HFF-Myc (cell line): Measurements from ENCODE around the gene CHMP5.

Experiments
- DNase-seq: peaks from one replicate; pipeline ENCODE4 v3.0.0-alpha.2; 2011; ENCODE audit warnings: low read depth; ENCODE audit errors: extremely low read depth
- H3K4me3 ChIP-seq: replicated peaks from 2 replicates; pipeline ENCODE4 v1.5.1; 2011; ENCODE audit warnings: low read depth, mild to moderate bottlenecking, control low read depth, low read length
- CTCF ChIP-seq: IDR thresholded peaks from 2 replicates; pipeline ENCODE4 v1.5.1; 2012; ENCODE audit warnings: mild to moderate bottlenecking, low read depth, low read length, control low read depth; ENCODE audit errors: missing control alignments

The CHMP5 gene

DNA sequence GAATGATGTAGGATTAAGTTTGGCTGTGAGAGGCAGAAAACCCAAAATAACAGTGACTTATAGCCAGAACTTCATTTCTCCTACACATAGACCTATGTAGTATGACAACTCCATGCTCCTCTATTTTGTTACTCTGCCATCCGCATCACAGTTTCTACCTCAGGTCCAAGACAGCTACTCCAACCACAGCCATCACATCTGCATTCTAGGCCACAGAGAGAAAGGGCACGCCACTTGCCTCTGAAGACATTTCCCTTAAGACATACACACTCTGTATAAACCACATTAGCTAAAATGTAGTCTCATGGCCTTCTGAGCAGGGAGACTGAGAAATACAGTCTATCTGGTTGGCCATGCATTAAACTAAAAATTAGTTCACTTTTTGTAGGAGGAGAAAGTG, 14.9 kb upstream of the CHMP5 start:
- TF ChIP-seq CTCF, result no peak
- H3K4me3 ChIP-seq, result no peak overlapping the region
- no peak for DNase-seq

DNA sequence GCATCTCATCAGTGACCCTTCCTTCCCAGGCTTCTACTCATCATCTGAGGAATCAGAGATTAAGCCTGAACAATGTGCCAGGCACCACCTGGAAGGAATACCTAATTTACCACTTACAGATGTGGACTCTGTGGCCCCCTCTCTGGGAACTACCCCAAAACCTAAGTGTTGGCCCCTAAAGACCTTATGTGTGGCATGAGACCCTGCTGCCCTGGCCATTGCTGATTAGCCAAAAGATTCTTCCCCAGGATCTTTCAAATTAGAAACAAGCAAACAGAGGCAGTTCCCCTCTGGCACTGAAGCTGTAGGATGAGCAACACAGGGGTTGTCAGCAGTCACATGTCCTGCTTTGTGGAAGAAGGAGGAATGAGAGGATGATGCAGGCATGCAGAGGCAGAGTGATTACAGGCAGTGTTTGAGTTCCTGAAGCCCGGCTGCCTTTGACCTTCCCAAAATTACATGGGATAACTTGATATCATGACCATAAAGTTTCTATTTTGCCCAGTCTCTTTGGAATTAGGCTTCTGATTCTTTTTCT, 14.3 kb upstream of the CHMP5 start:
- no peak for TF ChIP-seq CTCF
- no peak for DNase-seq
- H3K4me3 ChIP-seq, result no peak overlapping the region

DNA sequence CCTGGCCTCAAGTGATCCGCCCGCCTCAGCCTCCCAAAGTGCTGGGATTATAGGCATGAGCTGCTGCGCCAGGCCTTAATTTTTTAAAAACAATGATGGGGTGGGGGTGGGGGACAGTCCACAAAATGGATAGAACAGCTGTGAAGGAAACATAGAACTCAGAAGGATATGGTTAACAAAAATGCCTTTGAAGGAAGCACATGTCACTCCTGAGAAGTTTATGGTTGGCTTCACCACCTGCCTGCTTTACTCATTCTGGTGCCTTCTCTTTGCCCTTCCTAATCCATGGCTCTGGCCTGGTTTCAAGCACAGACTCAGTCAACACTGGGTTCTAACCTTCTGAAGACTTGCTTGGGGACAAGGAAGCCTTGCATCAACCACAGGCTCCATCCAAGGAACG, 10.6 kb upstream of the CHMP5 start:
- no peak for TF ChIP-seq CTCF
- DNase-seq, result no peak

GRCh38 chr9:33255014-33255413, 9.8 kb upstream of the CHMP5 start:
- H3K4me3 ChIP-seq, result no peak overlapping the region
- DNase-seq, result no peak
- no peak for TF ChIP-seq CTCF

More for the DNA sequence above, 10.6 kb upstream of the CHMP5 start:
- no peak overlapping the region for H3K4me3 ChIP-seq

DNA sequence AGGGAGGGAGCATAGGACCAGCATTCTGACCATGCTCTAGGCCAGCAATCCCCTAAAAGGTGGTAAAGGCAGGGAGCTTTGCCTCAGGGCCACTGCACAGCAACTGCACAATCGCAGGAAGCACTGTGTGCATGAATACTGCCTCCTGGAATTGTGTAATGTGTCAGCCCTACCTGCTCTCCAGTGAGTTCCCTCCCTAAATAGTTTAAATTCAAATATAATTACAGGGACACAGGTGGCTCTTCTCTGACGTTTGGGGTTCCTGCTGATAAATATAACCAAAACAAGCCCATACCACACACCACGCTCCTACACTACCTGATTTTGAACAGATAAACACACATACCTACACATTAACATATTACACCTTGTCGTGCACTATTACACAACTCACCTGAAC, 9.4 kb upstream of the CHMP5 start:
- H3K4me3 ChIP-seq, result no peak overlapping the region
- no peak for TF ChIP-seq CTCF

DNA sequence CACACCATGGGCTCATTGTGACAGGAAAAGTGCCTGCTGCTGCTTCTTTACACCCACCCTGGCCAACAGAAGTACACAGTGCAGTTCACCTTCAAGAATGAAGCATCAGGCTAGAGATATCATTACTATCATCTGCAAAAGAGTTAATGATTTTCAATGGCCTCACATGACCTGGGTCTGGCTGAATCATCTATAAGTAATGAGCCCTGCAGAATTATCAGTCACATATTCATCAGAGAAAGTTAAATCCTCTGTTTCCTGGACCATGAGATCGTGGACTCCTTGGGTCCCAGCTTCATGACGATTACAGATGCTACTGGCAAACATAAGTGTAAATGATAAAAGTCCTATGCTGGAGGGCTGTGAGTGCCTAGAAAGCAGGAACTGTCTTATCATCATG, 8.6 kb upstream of the CHMP5 start:
- TF ChIP-seq CTCF, result no peak
- no peak for DNase-seq

More for the DNA sequence above, 9.4 kb upstream of the CHMP5 start:
- no peak for DNase-seq

DNA sequence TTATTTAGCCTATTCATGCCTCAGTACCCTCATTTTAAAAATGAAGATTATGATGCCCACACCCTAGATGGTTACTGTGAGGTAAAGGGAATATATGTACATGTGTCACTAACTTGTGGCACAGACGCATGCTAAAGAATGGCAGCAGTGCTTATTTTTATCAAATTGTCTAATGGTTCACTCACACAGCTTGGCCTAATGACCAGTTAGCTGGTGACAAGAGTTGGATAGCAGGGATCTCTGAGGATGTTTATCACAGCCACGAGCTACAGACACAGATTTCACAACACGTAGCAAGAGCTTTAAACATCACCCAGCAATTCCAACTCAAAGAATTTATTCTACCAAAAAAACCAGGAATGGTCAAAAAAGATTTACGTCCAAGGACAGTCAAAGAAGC, 7.6 kb upstream of the CHMP5 start:
- H3K4me3 ChIP-seq, result no peak overlapping the region
- DNase-seq, result no peak
- TF ChIP-seq CTCF, result no peak

More for the DNA sequence above, 8.6 kb upstream of the CHMP5 start:
- H3K4me3 ChIP-seq, result no peak overlapping the region
